Gastrocnemius medialis (tissue), 4 donors: ENCODE measurements around the gene GRIA1. TPM values are rescaled to one million over a fixed set of nuclear protein-coding genes. Genes with fewer than 3 reads are reported as not detected.

ENCODE experiments used
- ATAC-seq, 2 donors: fragments of 150-250 bp; one replicate each; pipeline ENCODE4 v1.9.1; 2016
- DNase-seq, 2 donors: peaks; one replicate each; pipeline ENCODE4 v3.0.0-alpha.2; 2019
- H3K27ac ChIP-seq, 4 donors: fragments of 200-600 bp; sonication (generic); 1 replicate in 1 of 4; 2 replicates in 3 of 4; pipeline ENCODE4 v1.5.1; 2016 to 2018; ENCODE audit warnings: mild to moderate bottlenecking in 2 of 4, moderate library complexity in 1 of 4
- H3K27me3 ChIP-seq, 3 donors: fragments of 200-600 bp; sonication (generic) in 2 of 3; 1 replicate in 1 of 3; 2 replicates in 2 of 3; pipeline versions ENCODE4 v1.5.1 to v1.6.0; 2016 to 2019; ENCODE audit warnings: mild to moderate bottlenecking in 1 of 3, moderate library complexity in 1 of 3
- H3K36me3 ChIP-seq, 2 donors: fragments of 200-600 bp; sonication (generic) in 1 of 2; one replicate each; pipeline ENCODE4 v1.5.1; 2017 to 2018
- H3K4me1 ChIP-seq, 2 donors: fragments of 200-600 bp; sonication (generic) in 1 of 2; one replicate each; pipeline ENCODE4 v1.5.1; 2016 to 2017; ENCODE audit warnings: mild to moderate bottlenecking in 2 of 2
- H3K4me3 ChIP-seq, 4 donors: fragments of 200-600 bp; sonication (generic) in 3 of 4; 1 replicate in 1 of 4; 2 replicates in 3 of 4; pipeline ENCODE4 v1.5.1; 2016 to 2019; ENCODE audit warnings: mild to moderate bottlenecking in 2 of 4
- H3K9me3 ChIP-seq, 3 donors: fragments of 200-600 bp; sonication (generic) in 2 of 3; 1 replicate in 1 of 3; 2 replicates in 2 of 3; pipeline ENCODE4 v1.5.1; 2016 to 2019
- POLR2A ChIP-seq, 2 donors: fragments of 450-650 bp; IDR thresholded peaks; one replicate each; pipeline ENCODE4 v1.6.1; 2017; ENCODE audit warnings: antibody characterized with exemption in 2 of 2, mild to moderate bottlenecking in 2 of 2, moderate library complexity in 2 of 2
- in situ Hi-C, 4 donors: fragments of 200-750 bp; cut with MboI; loops; one replicate each; pipeline versions ENCODE4 v1.15.0 to v1.8.0; 2017; ENCODE audit warnings: low sequenced_read_pairs in 4 of 4
- intact Hi-C: fragments of 100-400 bp; cut with DNase I; formaldehyde crosslinking; loops from one replicate; pipeline ENCODE4 v1.15.1; 2023; ENCODE audit warnings: low total_unique reads
- total RNA-seq, 4 donors: library from RNA; depleted of rRNA; stranded (reverse); fragments of >200 nt; gene quantifications; one replicate each; pipeline versions ENCODE4 v1.1.0 to v1.2.3, GENCODE V29; 2016
- TF ChIP-seq, protein P1 (sequence below), 5 experiments: fragments of 450-650 bp in 3 of 5; fragments of 200-600 bp in 2 of 5; sonication (generic) in 2 of 5; IDR thresholded peaks in 4 of 5; conservative IDR thresholded peaks in 1 of 5; 1 replicate in 4 of 5; 2 replicates in 1 of 5; pipeline ENCODE4 v1.5.1; 2016 to 2019; ENCODE audit warnings: antibody characterized with exemption in 5 of 5, mild to moderate bottlenecking in 3 of 5, moderate library complexity in 3 of 5

The GRIA1 gene
- total RNA-seq, 4 donors from 2014 or later: 0.18 to 0.46 TPM; not detected in 2

- no peaks in the 10 kb centered on the region for H3K9me3 ChIP-seq
- in situ Hi-C loops: no loop called here
- TF ChIP-seq, protein P1, sequence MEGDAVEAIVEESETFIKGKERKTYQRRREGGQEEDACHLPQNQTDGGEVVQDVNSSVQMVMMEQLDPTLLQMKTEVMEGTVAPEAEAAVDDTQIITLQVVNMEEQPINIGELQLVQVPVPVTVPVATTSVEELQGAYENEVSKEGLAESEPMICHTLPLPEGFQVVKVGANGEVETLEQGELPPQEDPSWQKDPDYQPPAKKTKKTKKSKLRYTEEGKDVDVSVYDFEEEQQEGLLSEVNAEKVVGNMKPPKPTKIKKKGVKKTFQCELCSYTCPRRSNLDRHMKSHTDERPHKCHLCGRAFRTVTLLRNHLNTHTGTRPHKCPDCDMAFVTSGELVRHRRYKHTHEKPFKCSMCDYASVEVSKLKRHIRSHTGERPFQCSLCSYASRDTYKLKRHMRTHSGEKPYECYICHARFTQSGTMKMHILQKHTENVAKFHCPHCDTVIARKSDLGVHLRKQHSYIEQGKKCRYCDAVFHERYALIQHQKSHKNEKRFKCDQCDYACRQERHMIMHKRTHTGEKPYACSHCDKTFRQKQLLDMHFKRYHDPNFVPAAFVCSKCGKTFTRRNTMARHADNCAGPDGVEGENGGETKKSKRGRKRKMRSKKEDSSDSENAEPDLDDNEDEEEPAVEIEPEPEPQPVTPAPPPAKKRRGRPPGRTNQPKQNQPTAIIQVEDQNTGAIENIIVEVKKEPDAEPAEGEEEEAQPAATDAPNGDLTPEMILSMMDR (IDR thresholded peaks at IDR 0.05 in 4 of 5, conservative IDR thresholded peaks at IDR 0.05 in 1 of 5): no peak
- no peak for TF ChIP-seq POLR2A (IDR thresholded peaks at IDR 0.05)
- H3K27me3 ChIP-seq: no peaks in the 10 kb centered on the region
- no peaks in the 10 kb centered on the region for H3K4me1 ChIP-seq
- H3K27ac ChIP-seq: no peak overlapping the region
- H3K36me3 ChIP-seq: no peaks in the 10 kb centered on the region
- intact Hi-C loops: no loop called here
- no peak overlapping the region for H3K4me3 ChIP-seq
- no peak for DNase-seq
- no peak for ATAC-seq
These were observed 290.6 kb downstream of the GRIA1 start for GRCh38 chr5:153780876-153781705.

DNA sequence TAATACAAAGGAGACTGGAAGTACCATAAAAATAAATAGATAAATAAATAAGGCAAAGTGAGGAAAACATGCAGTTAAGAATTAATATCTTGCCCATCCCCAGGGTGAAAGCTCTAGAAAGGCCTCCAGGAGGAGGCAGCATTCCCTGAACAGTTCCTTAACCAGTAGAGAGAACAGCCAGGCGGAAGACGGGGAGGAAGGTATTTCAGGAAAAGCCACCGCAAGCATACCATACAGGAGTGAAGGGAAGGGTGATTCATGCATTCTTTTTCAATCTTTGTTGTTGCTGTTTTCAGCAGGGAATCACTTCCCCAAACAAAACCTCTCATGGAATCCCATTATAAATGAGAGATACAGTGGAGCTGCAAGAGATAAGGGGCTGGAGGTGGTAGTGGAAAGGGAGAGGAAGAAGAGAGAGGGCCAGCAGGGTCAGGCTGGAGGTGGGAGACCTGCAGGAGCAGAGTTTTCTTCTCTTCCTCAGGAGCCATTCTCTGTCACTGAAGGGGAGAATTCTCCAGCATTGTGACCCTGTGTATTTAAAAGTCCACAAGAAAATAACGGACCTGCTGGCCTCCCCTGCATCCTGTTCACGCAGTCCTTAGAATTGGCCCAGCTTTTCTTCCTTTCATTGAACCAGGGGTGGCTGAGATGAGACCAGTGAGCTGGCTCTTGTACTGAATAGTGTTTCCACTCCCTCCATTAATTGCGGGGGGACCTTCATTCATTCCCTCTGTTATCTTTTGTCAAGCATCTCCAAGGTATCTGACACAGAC lies 292.3 kb downstream of the GRIA1 start:
- in situ Hi-C loops: no loop called here
- Histone ChIP-seq H3K4me1 (no peaks in the 10 kb centered on the region), H3K27me3 (no peaks in the 10 kb centered on the region), H3K27ac (no peak overlapping the region), H3K4me3 (no peak overlapping the region), H3K9me3 (no peaks in the 10 kb centered on the region), H3K36me3 (no peaks in the 10 kb centered on the region)
- TF ChIP-seq POLR2A (IDR thresholded peaks at IDR 0.05): no peak
- TF ChIP-seq, protein P1 (IDR thresholded peaks at IDR 0.05 in 4 of 5, conservative IDR thresholded peaks at IDR 0.05 in 1 of 5): no peak
- DNase-seq (no peak), ATAC-seq (no peak)
- intact Hi-C loops: no loop called here

DNA sequence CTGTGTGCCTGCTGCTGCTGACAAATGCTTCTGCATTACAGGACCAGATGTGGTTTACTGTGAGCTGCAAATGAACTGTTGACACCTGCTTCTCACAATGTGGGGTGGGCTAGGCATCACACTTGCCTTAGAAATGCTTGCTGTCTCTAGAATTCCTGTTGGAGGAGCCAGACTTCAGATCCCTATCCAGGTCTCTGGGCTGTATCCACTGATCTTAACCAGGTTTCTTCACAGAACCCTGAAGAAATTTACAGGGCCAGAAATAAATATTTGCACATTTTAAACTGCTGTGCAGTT lies 292.8 kb downstream of the GRIA1 start:
- ATAC-seq (no peak), DNase-seq (no peak)
- intact Hi-C loops: no loop called here

GRCh38 chr5:153784277-153784676 lies 293.8 kb downstream of the GRIA1 start:
- Histone ChIP-seq H3K27me3 (no peaks in the 10 kb centered on the region), H3K9me3 (no peaks in the 10 kb centered on the region), H3K36me3 (no peaks in the 10 kb centered on the region), H3K27ac (no peak overlapping the region), H3K4me3 (no peak overlapping the region), H3K4me1 (no peaks in the 10 kb centered on the region)
- TF ChIP-seq, protein P1 (IDR thresholded peaks at IDR 0.05 in 4 of 5, conservative IDR thresholded peaks at IDR 0.05 in 1 of 5): no peak
- TF ChIP-seq POLR2A (IDR thresholded peaks at IDR 0.05): no peak
- no peak for ATAC-seq
- in situ Hi-C loops: no loop called here
- intact Hi-C loops: no loop called here
- DNase-seq: no peak

More for the DNA sequence above, 292.8 kb downstream of the GRIA1 start:
- in situ Hi-C loops: no loop called here
- Histone ChIP-seq H3K9me3 (no peaks in the 10 kb centered on the region), H3K36me3 (no peaks in the 10 kb centered on the region), H3K27me3 (no peaks in the 10 kb centered on the region), H3K27ac (no peak overlapping the region), H3K4me1 (no peaks in the 10 kb centered on the region), H3K4me3 (no peak overlapping the region)
- TF ChIP-seq POLR2A (IDR thresholded peaks at IDR 0.05): no peak
- TF ChIP-seq, protein P1 (IDR thresholded peaks at IDR 0.05 in 4 of 5, conservative IDR thresholded peaks at IDR 0.05 in 1 of 5): no peak
